Muscle layer of duodenum (tissue), 2 donors: ENCODE measurements around the gene ZNF205.

ENCODE experiments used
- H3K27ac ChIP-seq: one replicate; pipeline ENCODE4 v1.7.0; 2013; ENCODE audit warnings: mild to moderate bottlenecking, low read length
- H3K27me3 ChIP-seq: one replicate; pipeline ENCODE4 v1.7.0; 2013; ENCODE audit warnings: low read depth, mild to moderate bottlenecking, control low read depth, low read length
- H3K36me3 ChIP-seq, 2 donors: one replicate each; pipeline ENCODE4 v1.7.0; 2013; ENCODE audit warnings: low read length in 2 of 2, control low read depth in 1 of 2, mild to moderate bottlenecking in 1 of 2; ENCODE audit not compliant: insufficient read depth in 2 of 2, control insufficient read depth in 1 of 2
- H3K4me1 ChIP-seq, 2 donors: one replicate each; pipeline ENCODE4 v1.7.0; 2013; ENCODE audit warnings: low read length in 2 of 2, mild to moderate bottlenecking in 2 of 2, control low read depth in 1 of 2, moderate library complexity in 1 of 2; ENCODE audit not compliant: insufficient read depth in 2 of 2, control insufficient read depth in 1 of 2
- H3K4me3 ChIP-seq, 2 donors: one replicate each; pipeline ENCODE4 v1.7.0; 2013; ENCODE audit warnings: low read length in 2 of 2, low read depth in 1 of 2, mild to moderate bottlenecking in 1 of 2
- H3K9me3 ChIP-seq, 2 donors: one replicate each; pipeline ENCODE4 v1.7.0; 2013; ENCODE audit warnings: low read length in 2 of 2, control low read depth in 1 of 2, mild to moderate bottlenecking in 1 of 2; ENCODE audit not compliant: control insufficient read depth in 1 of 2
- donor health status: healthy.

The ZNF205 gene

DNA sequence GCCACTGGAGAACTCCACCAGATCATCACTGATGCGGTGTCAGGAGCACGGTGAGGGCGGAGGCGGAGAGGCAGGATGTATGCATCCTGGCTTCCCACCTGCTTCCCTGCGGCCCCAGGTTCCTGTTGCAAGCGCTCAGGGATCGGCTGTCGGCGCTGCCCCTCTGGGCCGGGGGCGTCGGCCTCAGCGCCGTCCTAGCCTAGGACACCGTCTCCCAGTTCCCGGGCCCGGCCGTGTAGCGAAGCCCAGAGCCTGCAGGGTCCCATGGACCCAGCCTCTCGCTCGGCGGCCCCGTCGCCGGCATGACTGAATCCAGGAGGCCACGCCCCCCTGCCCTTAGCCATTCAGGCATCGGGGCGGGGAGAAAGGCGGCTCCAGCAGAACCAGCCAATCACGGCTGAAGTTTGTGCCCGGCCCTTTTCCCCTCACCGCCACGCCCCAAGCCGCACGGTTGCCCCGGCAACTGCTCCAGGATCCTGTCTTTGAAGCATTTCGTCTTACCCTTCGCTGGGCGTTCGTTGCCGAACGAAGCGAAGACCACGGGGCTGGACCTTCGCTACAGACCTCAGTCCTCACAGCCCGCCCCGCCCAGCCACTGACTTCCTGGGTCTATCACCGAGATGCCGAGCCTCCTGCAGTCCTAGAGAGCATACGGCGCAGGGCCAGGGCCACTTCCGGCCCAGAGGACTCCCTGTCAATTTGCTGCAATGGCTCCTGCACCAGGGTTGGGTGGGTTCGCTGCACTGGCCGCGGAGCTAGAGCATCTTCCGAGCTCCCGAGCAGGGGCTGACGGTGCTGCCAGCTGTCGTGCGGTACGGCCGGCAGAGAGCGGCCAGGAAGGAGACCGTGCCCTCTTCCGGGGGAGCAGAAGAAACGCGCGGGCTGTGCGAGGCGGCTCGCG, 11.8 kb downstream of the ZNF205 start:
- Histone ChIP-seq H3K4me1 (peaks cover 11 to 22% of the 10 kb centered on the region in 2 donors), H3K4me3 (peak overlapping the region; percentile 83 to 97), H3K27me3 (no peaks in the 10 kb centered on the region), H3K9me3 (no peaks in the 10 kb centered on the region), H3K36me3 (peaks cover 0 to 16% of the 10 kb centered on the region in 2 donors), H3K27ac (peak overlapping the region; percentile 45)

GRCh38 chr16:3127745-3128144, 15.4 kb downstream of the ZNF205 start:
- Histone ChIP-seq H3K4me3 (no peak overlapping the region), H3K4me1 (peaks cover 11 to 32% of the 10 kb centered on the region in 2 donors), H3K27me3 (no peaks in the 10 kb centered on the region), H3K36me3 (peaks cover 0 to 3% of the 10 kb centered on the region in 2 donors), H3K9me3 (no peaks in the 10 kb centered on the region), H3K27ac (no peak overlapping the region)

GRCh38 chr16:3129137-3130131, 17.0 kb downstream of the ZNF205 start:
- H3K4me1 ChIP-seq = peaks cover 6 to 37% of the 10 kb centered on the region in 2 donors
- peak overlapping the region; percentile 75 for H3K27ac ChIP-seq
- peaks cover 0 to 3% of the 10 kb centered on the region in 2 donors for H3K36me3 ChIP-seq
- peak overlapping the region; percentile 66 for H3K4me3 ChIP-seq
- no peaks in the 10 kb centered on the region for H3K27me3 ChIP-seq
- H3K9me3 ChIP-seq = no peaks in the 10 kb centered on the region

DNA sequence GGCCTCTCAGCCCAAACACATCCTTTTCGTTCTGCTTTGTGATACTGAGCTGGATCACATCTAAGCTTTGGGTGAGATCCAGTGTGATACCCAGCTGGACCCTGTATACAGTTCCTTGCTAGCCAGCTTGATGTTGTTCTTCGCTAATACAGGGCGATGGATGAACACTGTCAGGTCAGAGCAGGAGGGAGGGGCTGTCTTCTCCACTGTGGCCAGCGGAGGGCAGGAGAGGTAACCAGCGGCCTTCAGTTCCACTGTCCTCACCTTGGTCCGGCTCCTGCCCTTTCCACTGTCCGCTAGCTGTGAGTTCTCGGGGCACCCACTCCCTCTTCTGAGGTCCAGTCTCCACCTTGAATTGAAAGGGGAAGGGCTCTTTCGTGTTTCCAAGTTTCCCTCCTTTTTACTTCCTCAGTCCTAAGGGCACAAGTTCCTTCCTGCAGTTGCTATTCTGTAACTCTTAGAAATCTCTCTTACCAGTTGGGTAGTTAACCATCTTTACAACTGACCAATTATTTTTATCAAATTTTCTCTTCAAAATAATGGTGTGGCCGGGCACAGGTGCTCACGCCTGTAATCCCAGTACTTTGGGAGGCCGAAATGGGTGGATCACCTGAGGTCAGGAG, 19.5 kb downstream of the ZNF205 start:
- H3K27ac ChIP-seq = no peak overlapping the region
- no peak overlapping the region for H3K4me3 ChIP-seq
- peaks cover 0 to 3% of the 10 kb centered on the region in 2 donors for H3K36me3 ChIP-seq
- H3K27me3 ChIP-seq = no peaks in the 10 kb centered on the region
- no peaks in the 10 kb centered on the region for H3K9me3 ChIP-seq
- peaks cover 7 to 38% of the 10 kb centered on the region in 2 donors for H3K4me1 ChIP-seq

- H3K9me3 ChIP-seq = no peaks in the 10 kb centered on the region
- H3K27ac ChIP-seq = peak overlapping the region; percentile 98
- no peaks in the 10 kb centered on the region for H3K27me3 ChIP-seq
- H3K4me3 ChIP-seq = peak overlapping the region; percentile 93 to 98
- peaks cover 7 to 34% of the 10 kb centered on the region in 2 donors for H3K4me1 ChIP-seq
- H3K36me3 ChIP-seq = peaks cover 3 to 11% of the 10 kb centered on the region in 2 donors
Measured at GRCh38 chr16:3133844-3134243, 21.5 kb downstream of the ZNF205 start.

DNA sequence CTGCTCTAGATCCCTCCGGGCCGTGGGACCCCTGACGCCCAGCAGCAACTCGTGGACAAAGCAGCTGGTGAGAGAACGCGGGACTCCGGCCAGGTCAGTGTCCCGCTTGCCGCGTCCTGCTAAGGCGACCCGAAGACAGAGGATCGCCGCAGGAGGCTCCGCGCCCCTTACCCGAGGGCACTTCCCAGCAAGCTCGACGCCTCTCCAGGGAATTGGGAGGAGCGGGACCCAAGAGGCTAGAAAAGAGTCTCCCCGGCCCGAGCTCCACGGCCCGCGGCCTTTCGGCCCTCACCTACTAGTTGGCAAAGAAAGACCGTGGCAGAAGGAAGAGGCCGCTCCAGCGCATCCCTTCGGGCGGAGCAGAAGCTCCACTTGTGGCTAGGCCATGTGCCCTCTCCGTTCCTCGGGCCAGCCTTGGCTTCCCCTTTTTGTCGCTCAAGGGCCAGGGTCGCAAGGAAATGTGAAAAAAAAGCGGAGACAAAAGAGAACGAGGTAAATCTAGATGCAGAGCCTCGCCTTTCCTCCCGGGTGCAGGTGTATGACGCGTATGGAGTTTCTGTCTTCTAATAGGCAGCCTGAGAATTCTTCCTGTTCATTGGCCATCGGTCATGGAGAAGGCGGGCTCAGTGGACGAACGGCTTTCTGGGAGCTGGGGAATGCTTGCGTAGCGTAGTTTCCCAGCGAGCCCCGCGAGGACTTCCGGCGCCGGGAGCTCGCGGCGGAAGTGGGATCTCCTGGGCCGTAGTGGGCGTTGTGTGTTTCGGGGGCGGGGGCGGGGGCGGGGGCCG, 22.1 kb downstream of the ZNF205 start, which contains the start of gene ZNF213:
Gene ZNF213 (plus strand): TSS at position 692 of the 788 bp plus-strand sequence. CDS start 2,252 bp downstream, outside the sequence.
- no peaks in the 10 kb centered on the region for H3K27me3 ChIP-seq
- H3K4me3 ChIP-seq = peak within 1 kb of the TSS; percentile 93 to 98
- H3K9me3 ChIP-seq = no peaks in the 10 kb centered on the region
- peaks cover 3 to 17% of the 10 kb centered on the region in 2 donors for H3K36me3 ChIP-seq
- H3K4me1 ChIP-seq = peaks cover 4 to 28% of the 10 kb centered on the region in 2 donors
- peak within 1 kb of the TSS; percentile 98 for H3K27ac ChIP-seq

DNA sequence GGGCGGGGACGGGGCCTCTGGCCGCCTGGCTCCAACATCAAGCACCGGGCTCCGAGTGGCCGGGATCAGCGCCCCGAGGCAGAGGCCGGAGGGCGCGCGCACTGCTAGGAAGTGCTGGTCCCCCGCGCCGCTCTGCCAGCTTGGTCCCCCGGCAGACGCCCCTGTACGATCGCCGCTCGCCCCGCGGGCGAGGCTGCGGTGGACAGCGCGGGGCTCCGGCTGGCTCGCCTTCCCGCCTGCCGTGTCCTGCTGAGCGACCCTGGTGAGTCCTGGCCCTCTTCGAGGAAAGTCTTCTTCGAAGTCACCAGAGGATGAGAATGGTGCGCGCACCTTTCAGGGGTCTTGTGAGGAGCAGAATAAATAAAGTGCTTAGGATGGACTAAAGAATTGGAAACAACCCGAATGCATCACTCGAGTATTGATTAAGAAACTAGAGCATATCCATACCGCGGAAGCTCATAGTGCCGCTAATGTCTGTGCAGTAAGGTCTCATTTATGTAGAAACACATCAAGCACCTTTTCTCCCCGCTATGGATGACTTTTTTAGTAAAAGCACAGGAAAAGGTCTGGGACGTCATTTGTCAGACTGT, 22.8 kb downstream of the ZNF205 start:
- Histone ChIP-seq H3K4me3 (peak overlapping the region; percentile 81 to 93), H3K27me3 (no peaks in the 10 kb centered on the region), H3K4me1 (peaks cover 4 to 23% of the 10 kb centered on the region in 2 donors), H3K27ac (peak overlapping the region; percentile 70), H3K36me3 (peaks cover 3 to 20% of the 10 kb centered on the region in 2 donors), H3K9me3 (no peaks in the 10 kb centered on the region)

DNA sequence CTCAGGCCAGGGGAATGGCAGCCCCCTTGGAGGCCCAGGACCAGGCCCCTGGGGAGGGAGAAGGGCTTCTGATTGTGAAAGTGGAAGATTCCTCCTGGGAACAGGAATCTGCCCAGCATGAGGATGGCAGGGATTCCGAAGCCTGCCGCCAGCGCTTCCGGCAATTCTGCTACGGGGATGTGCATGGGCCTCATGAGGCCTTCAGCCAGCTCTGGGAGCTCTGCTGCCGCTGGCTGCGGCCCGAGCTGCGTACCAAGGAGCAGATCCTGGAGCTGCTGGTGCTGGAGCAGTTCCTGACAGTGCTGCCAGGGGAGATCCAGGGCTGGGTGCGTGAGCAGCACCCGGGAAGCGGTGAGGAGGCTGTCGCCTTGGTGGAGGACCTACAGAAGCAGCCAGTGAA, 24.9 kb downstream of the ZNF205 start:
- H3K4me3 ChIP-seq = no peak overlapping the region
- peaks cover 4 to 20% of the 10 kb centered on the region in 2 donors for H3K4me1 ChIP-seq
- H3K9me3 ChIP-seq = no peaks in the 10 kb centered on the region
- H3K36me3 ChIP-seq = peaks cover 0 to 40% of the 10 kb centered on the region in 2 donors
- H3K27me3 ChIP-seq = no peaks in the 10 kb centered on the region
- H3K27ac ChIP-seq = no peak overlapping the region

DNA sequence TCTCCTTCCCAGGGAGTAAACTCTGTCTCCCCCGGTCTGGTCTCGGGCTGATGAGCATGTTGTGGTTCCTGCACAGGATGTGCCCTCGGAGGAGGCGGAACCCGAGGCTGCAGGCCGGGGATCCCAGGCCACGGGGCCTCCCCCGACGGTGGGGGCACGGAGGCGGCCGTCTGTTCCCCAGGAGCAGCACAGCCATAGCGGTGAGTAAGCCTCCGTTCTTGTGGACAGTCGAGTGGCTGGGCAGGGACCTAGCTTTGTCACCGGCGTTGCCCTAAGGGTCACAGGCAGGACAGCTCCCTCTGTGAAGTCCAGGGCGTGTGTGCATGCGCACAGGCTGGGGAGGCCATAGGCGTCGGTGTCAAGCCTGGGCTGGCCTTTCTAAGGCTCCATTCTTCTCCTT, 26.0 kb downstream of the ZNF205 start:
- H3K4me1 ChIP-seq = peaks cover 4 to 14% of the 10 kb centered on the region in 2 donors
- H3K4me3 ChIP-seq = no peak overlapping the region
- no peak overlapping the region for H3K27ac ChIP-seq
- no peaks in the 10 kb centered on the region for H3K9me3 ChIP-seq
- peaks cover 0 to 50% of the 10 kb centered on the region in 2 donors for H3K36me3 ChIP-seq
- H3K27me3 ChIP-seq = no peaks in the 10 kb centered on the region
